Endothelial cell of umbilical vein (primary cell): ENCODE data around the gene PHF1. TPM values are rescaled to one million over a fixed set of nuclear protein-coding genes. Genes with fewer than 3 reads are reported as not detected.

Source experiments
- BruUV-seq: library from RNA; stranded (reverse); fragments of 400-500 nt; replicated peaks from 2 replicates; lab custom pipeline; 2021; lab: Mats Ljungman, UMichigan
- CTCF ChIA-PET: fragments of 300-600, 350-600 bp; sonication (Branson Sonifier 250); formaldehyde crosslinking; loops from one replicate; lab custom pipeline; 2021; ENCODE audit warnings: antibody characterized with exemption, inconsistent platforms; lab: Charles Lee
- POLR2A ChIA-PET: fragments of 300-600, 350-600 bp; sonication (Branson Sonifier 250); formaldehyde crosslinking; loops from one replicate; lab custom pipeline; 2021; ENCODE audit warnings: antibody characterized with exemption, inconsistent platforms; lab: Charles Lee
- DNase-seq: peaks from one replicate; pipeline ENCODE4 v3.0.0-alpha.2; 2011; ENCODE audit warnings: low read depth, low spot score
- FAIRE-seq: peaks from 2 replicates; lab custom pipeline; 2011; peaks lifted over from hg19 to GRCh38; lab: Jason Lieb, UNC
- H2AFZ ChIP-seq: 2 replicates; pipeline ENCODE4 v1.6.0; 2012; ENCODE audit warnings: low read depth, low read length, control low read depth, inconsistent platforms
- H3K27ac ChIP-seq: 2 replicates; pipeline ENCODE4 v1.5.1; 2011; ENCODE audit warnings: low read depth, mild to moderate bottlenecking, control low read depth, low read length, moderate library complexity; ENCODE audit not compliant: insufficient read depth
- H3K27me3 ChIP-seq, 2 experiments: 2 replicates each; pipeline versions ENCODE4 v1.6.0 to v1.6.1; 2011; ENCODE audit warnings: low read length in 2 of 2, mixed read lengths in 1 of 2; ENCODE audit not compliant: control insufficient read depth in 2 of 2, insufficient read depth in 2 of 2
- H3K36me3 ChIP-seq, 2 experiments: 2 replicates in 1 of 2; 3 replicates in 1 of 2; pipeline ENCODE4 v1.5.1; 2011; ENCODE audit warnings: low read length in 2 of 2, mild to moderate bottlenecking in 1 of 2, moderate library complexity in 1 of 2; ENCODE audit not compliant: control insufficient read depth in 2 of 2, insufficient read depth in 2 of 2; ENCODE audit errors: extremely low read depth in 1 of 2
- H3K4me1 ChIP-seq: 3 replicates; pipeline ENCODE4 v1.5.1; 2011; ENCODE audit warnings: mild to moderate bottlenecking, low read length; ENCODE audit not compliant: control insufficient read depth, insufficient read depth; ENCODE audit errors: extremely low read depth
- H3K4me2 ChIP-seq: 2 replicates; pipeline ENCODE4 v1.6.1; 2011; ENCODE audit warnings: low read length, control low read depth, mixed read lengths; ENCODE audit not compliant: insufficient read depth
- H3K4me3 ChIP-seq, 3 experiments: fragments of 200-600 bp in 1 of 3; sonication (generic), shearing (Covaris generic) in 1 of 3; replicated peaks in 1 of 3; 2 replicates each; pipeline ENCODE4 v1.5.1; 2011 to 2016; ENCODE audit warnings: control low read depth in 3 of 3, low read length in 3 of 3, mild to moderate bottlenecking in 2 of 3, inconsistent platforms in 1 of 3, low read depth in 1 of 3, moderate library complexity in 1 of 3; ENCODE audit not compliant: insufficient read depth in 1 of 3
- H3K79me2 ChIP-seq: 2 replicates; pipeline ENCODE4 v1.6.0; 2012; ENCODE audit warnings: low read length, inconsistent platforms; ENCODE audit not compliant: control insufficient read depth, insufficient read depth
- H3K9ac ChIP-seq: replicated peaks from 2 replicates; pipeline ENCODE3; 2011; ENCODE audit warnings: low read length, control low read depth; ENCODE audit not compliant: insufficient read depth; ENCODE audit errors: extremely low read depth
- H3K9me1 ChIP-seq: replicated peaks from 3 replicates; pipeline ENCODE4 v1.6.0; 2011; ENCODE audit warnings: mild to moderate bottlenecking, low read length; ENCODE audit not compliant: control insufficient read depth, insufficient read depth; ENCODE audit errors: extremely low read depth
- H3K9me3 ChIP-seq: replicated peaks from 2 replicates; pipeline ENCODE4 v1.5.1; 2012; ENCODE audit warnings: low read length, inconsistent platforms; ENCODE audit not compliant: control insufficient read depth, insufficient read depth
- H4K20me1 ChIP-seq: replicated peaks from 2 replicates; pipeline ENCODE3; 2011; ENCODE audit warnings: mild to moderate bottlenecking, low read length; ENCODE audit not compliant: control insufficient read depth, insufficient read depth; ENCODE audit errors: extremely low read depth
- CTCF ChIP-seq, 2 donors: IDR thresholded peaks; 1 replicate in 1 of 2; 2 replicates in 1 of 2; pipeline ENCODE4 v1.5.1; 2011; ENCODE audit warnings: low read length in 2 of 2, mild to moderate bottlenecking in 2 of 2, moderate library complexity in 2 of 2, control low read depth in 1 of 2, inconsistent platforms in 1 of 2, low read depth in 1 of 2; ENCODE audit not compliant: insufficient read depth in 1 of 2; ENCODE audit errors: extremely low read depth in 1 of 2
- EZH2 ChIP-seq: IDR thresholded peaks from 2 replicates; pipeline ENCODE4 v1.6.1; 2012; ENCODE audit warnings: borderline replicate concordance, low read depth, mild to moderate bottlenecking, moderate library complexity, low read length, inconsistent platforms; ENCODE audit not compliant: severe bottlenecking
- FOS ChIP-seq: IDR thresholded peaks from 2 replicates; pipeline ENCODE4 v1.6.1; 2011; ENCODE audit warnings: mild to moderate bottlenecking, low read length, moderate library complexity, borderline replicate concordance; ENCODE audit not compliant: insufficient read depth
- GATA2 ChIP-seq: IDR thresholded peaks from 2 replicates; pipeline ENCODE4 v1.7.0; 2011; ENCODE audit warnings: low read depth, mild to moderate bottlenecking, moderate library complexity, mixed read lengths, low read length; ENCODE audit not compliant: insufficient read length, insufficient read depth
- JUN ChIP-seq: IDR thresholded peaks from 2 replicates; pipeline ENCODE4 v1.6.1; 2011; ENCODE audit warnings: borderline replicate concordance, low read depth; ENCODE audit not compliant: insufficient read length, insufficient read depth
- MAX ChIP-seq: IDR thresholded peaks from 2 replicates; pipeline ENCODE4 v1.6.1; 2011; ENCODE audit not compliant: insufficient read depth, insufficient read length
- MYC ChIP-seq: IDR thresholded peaks from one replicate; pipeline ENCODE4 v1.6.1; 2011; ENCODE audit warnings: mild to moderate bottlenecking, low read depth, low read length
- POLR2A ChIP-seq: IDR thresholded peaks from 2 replicates; pipeline ENCODE4 v1.6.1; 2012; ENCODE audit warnings: low read depth, mild to moderate bottlenecking, control low read depth, low read length
- POLR2AphosphoS5 ChIP-seq: IDR thresholded peaks from 2 replicates; pipeline ENCODE4 v1.6.1; 2012; ENCODE audit warnings: low read depth, mild to moderate bottlenecking, control low read depth, low read length, moderate library complexity; ENCODE audit not compliant: insufficient read depth
- dilution Hi-C: fragments of 300-500 bp; cut with MboI; formaldehyde crosslinking; loops from one replicate; pipeline ENCODE4 v1.15.0; 2019; ENCODE audit warnings: low sequenced_read_pairs; ENCODE audit not compliant: extremely low pct_ligation_motif_present
- intact Hi-C: fragments of 100-400 bp; cut with micrococcal nuclease; formaldehyde crosslinking; loops from one replicate; pipeline ENCODE4 v1.10.0; 2022
- polyA plus RNA-seq, 4 experiments: library from polyadenylated mRNA; depleted of rRNA in 3 of 4; stranded (reverse) in 3 of 4; unstranded in 1 of 4; fragments of >200 nt; gene quantifications; 2 replicates each; pipeline versions ENCODE4 v1.2.1 to v1.2.3, GENCODE V29; 2011 to 2012; ENCODE audit warnings: missing spikeins in 1 of 4
- total RNA-seq: library from RNA; stranded (reverse); gene quantifications from 2 replicates; pipeline ENCODE4 v1.2.3, GENCODE V29; 2021

PHF1 gene
- total and polyA plus RNA-seq, 2 donors (not counting 3 experiments of a cell fraction or from before 2014, with no cell fraction given) = 32.5 to 53.1 TPM

- Histone ChIP-seq H3K9me3 (no peaks in the 10 kb centered on the region), H3K9ac (no peak overlapping the region), H3K27ac (no peak overlapping the region), H4K20me1 (no peaks in the 10 kb centered on the region), H3K27me3 (no peaks in the 10 kb centered on the region), H3K4me2 (no peak overlapping the region), H3K36me3 (peaks cover 0 to 24% of the 10 kb centered on the region in 2 experiments), H2AFZ (no peak overlapping the region), H3K9me1 (no peaks in the 10 kb centered on the region), H3K79me2 (no peaks in the 10 kb centered on the region), H3K4me3 (no peak overlapping the region), H3K4me1 (no peaks in the 10 kb centered on the region)
- ChIA-PET POLR2A (no interaction called here), CTCF (interaction anchor here (2.0 kb wide), 1 partner anchor 8 kb away, joined by 5 read pairs; no protein-coding TSS in a partner anchor)
- DNase-seq (no peak), FAIRE-seq (no peak)
- TF ChIP-seq MYC (no peak), MAX (no peak), CTCF (IDR thresholded peaks at IDR 0.05; ENCODE audit: extremely low read depth in 1 of 2, insufficient read depth in 1 of 2, low read depth in 1 of 2, low read length in 2 of 2) (no peak), JUN (no peak), FOS (no peak), POLR2A (no peak), GATA2 (no peak), EZH2 (no peak), POLR2AphosphoS5 (no peak)
- dilution Hi-C loops (no loop called here), intact Hi-C loops (no loop called here)
- no TSS peak for BruUV-seq
Measured at GRCh38 chr6:33442283-33442682, 31.5 kb downstream of the PHF1 start.
